K562 (cell line): ENCODE results near the gene RFPL3.

Experiments used
- ATF7 ChIP-seq: fragments of 450-650 bp; IDR thresholded peaks from 2 replicates; pipeline ENCODE4 v1.7.1; 2014; ENCODE audit warnings: mild to moderate bottlenecking, moderate library complexity
- MCM7 ChIP-seq, 2 experiments: fragments of 450-650 bp; IDR thresholded peaks; 2 replicates each; pipeline ENCODE4 v1.6.1; 2016 to 2018
- MTA1 ChIP-seq: fragments of 450-650 bp; IDR thresholded peaks from 2 replicates; pipeline ENCODE4 v1.6.1; 2017; ENCODE audit warnings: borderline replicate concordance
- MXI1 ChIP-seq: IDR thresholded peaks from 2 replicates; pipeline ENCODE4 v1.6.1; 2011; ENCODE audit warnings: low read depth, mild to moderate bottlenecking, improper control_type of control experiment, low read length
- SRSF1 ChIP-seq: fragments of 200-400 bp; formaldehyde crosslinking; IDR thresholded peaks from 2 replicates; pipeline ENCODE4 v1.6.1; 2017; ENCODE audit warnings: mild to moderate bottlenecking, low read depth, low read length, moderate library complexity
- TAF1 ChIP-seq: IDR thresholded peaks from 2 replicates; pipeline ENCODE4 v1.6.1; 2011; ENCODE audit warnings: mild to moderate bottlenecking, low read length, moderate library complexity; ENCODE audit not compliant: insufficient read depth, control insufficient read depth, severe bottlenecking; ENCODE audit errors: extremely low read depth
- ZNF431 ChIP-seq: sonication (generic); formaldehyde crosslinking; IDR thresholded peaks from 2 replicates; pipeline ENCODE4 v1.8.0; 2022; ENCODE audit warnings: mild to moderate bottlenecking, missing genetic modification reagents
- TF ChIP-seq, protein P1 (sequence below): sonication (generic); formaldehyde crosslinking; IDR thresholded peaks from 2 replicates; pipeline ENCODE4 v1.8.1; 2023; ENCODE audit warnings: mild to moderate bottlenecking, missing genetic modification reagents
- TF ChIP-seq, protein P2 (sequence below), 3 experiments: IDR thresholded peaks in 2 of 3; conservative IDR thresholded peaks in 1 of 3; 2 replicates each; pipeline ENCODE4 v1.5.1; 2011 to 2012; ENCODE audit warnings: low read length in 3 of 3, mild to moderate bottlenecking in 3 of 3, control low read depth in 2 of 3, improper control_type of control experiment in 1 of 3, inconsistent platforms in 1 of 3, low read depth in 1 of 3, mixed read lengths in 1 of 3, moderate library complexity in 1 of 3; ENCODE audit not compliant: insufficient read depth in 2 of 3

DNA sequence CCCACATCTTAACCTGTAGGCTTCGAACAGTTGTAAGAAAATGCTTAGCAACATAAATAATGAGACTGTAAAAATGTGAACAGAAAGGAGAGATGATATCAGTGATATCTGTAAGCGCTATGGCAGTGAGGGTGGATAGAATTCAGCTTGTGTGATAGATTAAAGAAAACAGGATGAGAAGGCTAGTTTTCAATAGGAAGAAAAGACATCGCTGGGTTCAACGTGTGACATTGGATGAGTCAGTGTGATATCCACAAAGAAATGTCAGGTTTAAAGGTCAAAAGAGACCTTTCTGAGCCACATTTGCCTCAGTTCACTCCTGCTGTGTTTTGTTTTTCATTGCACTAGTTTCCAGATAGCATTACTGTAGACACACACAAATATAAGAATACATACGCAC, 13.7 kb upstream of the RFPL3 start:
- TF ChIP-seq MTA1 (no peak), SRSF1 (no peak), ZNF431 (no peak), MXI1 (no peak), ATF7 (no peak), TAF1 (no peak), MCM7 (IDR thresholded peaks at IDR 0.05) (no peak)
- TF ChIP-seq, protein P1, sequence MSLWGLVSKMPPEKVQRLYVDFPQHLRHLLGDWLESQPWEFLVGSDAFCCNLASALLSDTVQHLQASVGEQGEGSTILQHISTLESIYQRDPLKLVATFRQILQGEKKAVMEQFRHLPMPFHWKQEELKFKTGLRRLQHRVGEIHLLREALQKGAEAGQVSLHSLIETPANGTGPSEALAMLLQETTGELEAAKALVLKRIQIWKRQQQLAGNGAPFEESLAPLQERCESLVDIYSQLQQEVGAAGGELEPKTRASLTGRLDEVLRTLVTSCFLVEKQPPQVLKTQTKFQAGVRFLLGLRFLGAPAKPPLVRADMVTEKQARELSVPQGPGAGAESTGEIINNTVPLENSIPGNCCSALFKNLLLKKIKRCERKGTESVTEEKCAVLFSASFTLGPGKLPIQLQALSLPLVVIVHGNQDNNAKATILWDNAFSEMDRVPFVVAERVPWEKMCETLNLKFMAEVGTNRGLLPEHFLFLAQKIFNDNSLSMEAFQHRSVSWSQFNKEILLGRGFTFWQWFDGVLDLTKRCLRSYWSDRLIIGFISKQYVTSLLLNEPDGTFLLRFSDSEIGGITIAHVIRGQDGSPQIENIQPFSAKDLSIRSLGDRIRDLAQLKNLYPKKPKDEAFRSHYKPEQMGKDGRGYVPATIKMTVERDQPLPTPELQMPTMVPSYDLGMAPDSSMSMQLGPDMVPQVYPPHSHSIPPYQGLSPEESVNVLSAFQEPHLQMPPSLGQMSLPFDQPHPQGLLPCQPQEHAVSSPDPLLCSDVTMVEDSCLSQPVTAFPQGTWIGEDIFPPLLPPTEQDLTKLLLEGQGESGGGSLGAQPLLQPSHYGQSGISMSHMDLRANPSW (CRISPR knock-in tag) = no peak
- TF ChIP-seq, protein P2, sequence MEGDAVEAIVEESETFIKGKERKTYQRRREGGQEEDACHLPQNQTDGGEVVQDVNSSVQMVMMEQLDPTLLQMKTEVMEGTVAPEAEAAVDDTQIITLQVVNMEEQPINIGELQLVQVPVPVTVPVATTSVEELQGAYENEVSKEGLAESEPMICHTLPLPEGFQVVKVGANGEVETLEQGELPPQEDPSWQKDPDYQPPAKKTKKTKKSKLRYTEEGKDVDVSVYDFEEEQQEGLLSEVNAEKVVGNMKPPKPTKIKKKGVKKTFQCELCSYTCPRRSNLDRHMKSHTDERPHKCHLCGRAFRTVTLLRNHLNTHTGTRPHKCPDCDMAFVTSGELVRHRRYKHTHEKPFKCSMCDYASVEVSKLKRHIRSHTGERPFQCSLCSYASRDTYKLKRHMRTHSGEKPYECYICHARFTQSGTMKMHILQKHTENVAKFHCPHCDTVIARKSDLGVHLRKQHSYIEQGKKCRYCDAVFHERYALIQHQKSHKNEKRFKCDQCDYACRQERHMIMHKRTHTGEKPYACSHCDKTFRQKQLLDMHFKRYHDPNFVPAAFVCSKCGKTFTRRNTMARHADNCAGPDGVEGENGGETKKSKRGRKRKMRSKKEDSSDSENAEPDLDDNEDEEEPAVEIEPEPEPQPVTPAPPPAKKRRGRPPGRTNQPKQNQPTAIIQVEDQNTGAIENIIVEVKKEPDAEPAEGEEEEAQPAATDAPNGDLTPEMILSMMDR (IDR thresholded peaks at IDR 0.05 in 2 of 3, conservative IDR thresholded peaks at IDR 0.05 in 1 of 3; ENCODE audit: insufficient read depth in 2 of 3, low read depth in 1 of 3, low read length in 3 of 3) = no peak
